ENCODE measurements around the gene MYL1. TPM values are rescaled to one million over a fixed set of nuclear protein-coding genes. Genes with fewer than 3 reads are reported as not detected.

The MYL1 gene
- total RNA-seq, 1 experiment from 2014 or later = not detected

DNA sequence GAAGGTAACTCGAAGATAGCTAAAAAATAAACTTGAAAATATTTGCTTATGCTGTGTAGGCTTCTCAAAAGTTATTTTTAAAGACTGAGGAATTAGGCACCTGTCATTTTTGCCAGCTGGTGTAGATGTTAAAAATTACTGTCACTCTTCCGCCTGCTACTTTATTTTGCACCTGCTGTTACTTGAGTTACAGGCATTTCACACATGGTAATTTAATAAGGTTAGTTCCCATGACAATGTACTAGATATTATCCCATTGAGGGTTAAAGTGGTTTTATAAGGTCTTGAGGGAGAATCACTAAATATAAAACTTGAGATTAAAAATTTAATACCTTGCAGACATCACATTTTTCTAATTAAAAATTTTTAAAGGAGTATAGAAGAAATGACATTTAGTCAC, 26.6 kb downstream of the MYL1 start:
- Histone ChIP-seq H4K20me1 (ENCODE audit: insufficient read depth, low read depth, low read length) (no peaks in the 10 kb centered on the region), H3K36me3 (ENCODE audit: insufficient read depth, low read length) (no peaks in the 10 kb centered on the region), H3K9ac (ENCODE audit: low read length) (no peak overlapping the region), H3K27ac (ENCODE audit: low read length) (no peak overlapping the region), H3K4me1 (ENCODE audit: low read length) (no peaks in the 10 kb centered on the region), H3K9me3 (ENCODE audit: low read length) (no peaks in the 10 kb centered on the region), H3K4me2 (ENCODE audit: low read depth, low read length, poor library complexity, severe bottlenecking) (no peak overlapping the region), H3K27me3 (ENCODE audit: low read length) (no peaks in the 10 kb centered on the region), H2AFZ (ENCODE audit: low read length) (no peak overlapping the region), H3K4me3 (ENCODE audit: low read length) (no peak overlapping the region), H3K9me2 (replicated peaks; ENCODE audit: insufficient read depth, low read length) (no peaks in the 10 kb centered on the region), H3K79me2 (ENCODE audit: low read length) (no peaks in the 10 kb centered on the region)
- DNase-seq = no peak

DNA sequence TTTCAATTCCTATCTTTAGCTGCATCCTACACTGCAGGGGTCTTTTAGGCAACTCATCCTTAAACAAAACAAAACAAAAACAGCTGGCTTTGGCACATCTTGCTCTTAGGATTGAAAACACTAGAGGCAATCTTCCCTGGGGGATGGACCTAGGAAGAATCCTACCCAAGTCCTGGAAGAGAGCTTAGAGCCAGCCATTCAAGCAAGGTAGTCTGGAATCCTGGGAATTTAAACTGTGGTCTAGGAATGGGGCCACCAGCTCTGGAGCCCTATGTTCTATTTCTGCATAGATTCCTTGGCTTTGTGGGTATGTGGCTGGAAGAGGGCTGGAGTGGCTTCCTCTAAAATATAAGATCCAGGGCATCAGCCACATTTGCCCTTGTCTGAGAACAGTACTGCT, 27.7 kb downstream of the MYL1 start:
- Histone ChIP-seq H4K20me1 (ENCODE audit: insufficient read depth, low read depth, low read length) (no peaks in the 10 kb centered on the region), H3K36me3 (ENCODE audit: insufficient read depth, low read length) (no peaks in the 10 kb centered on the region), H2AFZ (ENCODE audit: low read length) (no peak overlapping the region), H3K27ac (ENCODE audit: low read length) (no peak overlapping the region), H3K27me3 (ENCODE audit: low read length) (no peaks in the 10 kb centered on the region), H3K4me1 (ENCODE audit: low read length) (no peaks in the 10 kb centered on the region), H3K79me2 (ENCODE audit: low read length) (no peaks in the 10 kb centered on the region), H3K4me3 (ENCODE audit: low read length) (no peak overlapping the region), H3K9me2 (replicated peaks; ENCODE audit: insufficient read depth, low read length) (no peaks in the 10 kb centered on the region), H3K4me2 (ENCODE audit: low read depth, low read length, poor library complexity, severe bottlenecking) (no peak overlapping the region), H3K9me3 (ENCODE audit: low read length) (no peaks in the 10 kb centered on the region), H3K9ac (ENCODE audit: low read length) (no peak overlapping the region)
- no peak for DNase-seq

DNA sequence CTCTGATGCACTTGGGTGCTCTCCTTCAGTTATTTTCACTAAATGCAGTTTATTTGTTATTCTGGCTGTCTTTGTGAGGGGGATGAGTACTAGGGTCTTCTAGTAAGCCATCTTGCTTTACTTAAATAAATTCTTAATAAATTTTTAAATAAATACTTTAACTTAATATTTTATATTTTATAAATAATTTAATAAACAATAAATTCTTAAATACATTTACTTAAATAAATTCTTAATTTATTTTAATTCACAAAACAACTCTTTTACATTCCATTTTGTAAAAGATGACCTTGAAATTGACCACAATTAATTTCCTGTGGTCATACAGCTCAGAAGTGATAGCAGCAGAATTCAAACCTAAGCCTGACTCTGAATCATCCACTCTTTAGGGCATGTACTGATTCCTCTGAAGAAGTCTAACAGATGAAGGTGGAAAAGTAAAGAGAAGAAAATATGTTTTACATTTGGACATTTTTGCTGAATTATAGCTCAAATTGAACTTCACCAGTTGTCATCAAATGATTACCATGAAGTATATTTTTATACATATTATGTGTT, 28.8 kb downstream of the MYL1 start:
- no peaks in the 10 kb centered on the region for H3K9me2 ChIP-seq (replicated peaks; ENCODE audit: insufficient read depth, low read length)

DNA sequence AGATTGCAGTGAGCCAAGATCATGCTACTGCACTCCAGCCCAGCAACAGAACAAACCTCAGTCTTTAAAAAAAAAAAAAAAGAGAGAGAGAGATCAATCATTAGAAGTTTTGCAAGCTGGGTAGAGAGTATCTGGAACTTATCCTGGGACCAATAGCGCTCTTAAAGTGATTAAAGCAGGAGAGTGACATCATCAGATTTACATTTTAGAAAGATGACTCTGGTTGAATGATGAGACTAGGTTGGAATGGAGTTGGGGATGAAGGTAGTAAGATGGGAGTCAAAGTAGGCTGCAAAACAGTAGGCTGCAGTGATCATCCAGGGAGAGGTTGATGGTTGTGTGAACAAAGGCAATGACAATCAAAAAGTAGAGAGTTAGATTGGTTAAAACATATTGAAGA, 37.8 kb downstream of the MYL1 start:
- Histone ChIP-seq H3K9ac (ENCODE audit: low read length) (no peak overlapping the region), H3K27ac (ENCODE audit: low read length) (no peak overlapping the region), H3K9me2 (replicated peaks; ENCODE audit: insufficient read depth, low read length) (no peaks in the 10 kb centered on the region), H2AFZ (ENCODE audit: low read length) (no peak overlapping the region), H3K36me3 (ENCODE audit: insufficient read depth, low read length) (no peaks in the 10 kb centered on the region), H3K9me3 (ENCODE audit: low read length) (no peaks in the 10 kb centered on the region), H3K27me3 (ENCODE audit: low read length) (no peaks in the 10 kb centered on the region), H3K4me2 (ENCODE audit: low read depth, low read length, poor library complexity, severe bottlenecking) (no peak overlapping the region), H3K4me3 (ENCODE audit: low read length) (no peak overlapping the region), H3K4me1 (ENCODE audit: low read length) (no peaks in the 10 kb centered on the region), H4K20me1 (ENCODE audit: insufficient read depth, low read depth, low read length) (no peaks in the 10 kb centered on the region), H3K79me2 (ENCODE audit: low read length) (no peaks in the 10 kb centered on the region)
- DNase-seq = no peak

More for the DNA sequence above, 28.8 kb downstream of the MYL1 start:
- Histone ChIP-seq H2AFZ (ENCODE audit: low read length) (no peak overlapping the region), H3K9ac (ENCODE audit: low read length) (no peak overlapping the region), H3K4me2 (ENCODE audit: low read depth, low read length, poor library complexity, severe bottlenecking) (no peak overlapping the region), H3K36me3 (ENCODE audit: insufficient read depth, low read length) (no peaks in the 10 kb centered on the region), H3K27me3 (ENCODE audit: low read length) (no peaks in the 10 kb centered on the region), H3K4me1 (ENCODE audit: low read length) (no peaks in the 10 kb centered on the region), H3K27ac (ENCODE audit: low read length) (no peak overlapping the region), H4K20me1 (ENCODE audit: insufficient read depth, low read depth, low read length) (no peaks in the 10 kb centered on the region), H3K9me3 (ENCODE audit: low read length) (no peaks in the 10 kb centered on the region), H3K4me3 (ENCODE audit: low read length) (no peak overlapping the region), H3K79me2 (ENCODE audit: low read length) (no peaks in the 10 kb centered on the region)
- no peak for DNase-seq

DNA sequence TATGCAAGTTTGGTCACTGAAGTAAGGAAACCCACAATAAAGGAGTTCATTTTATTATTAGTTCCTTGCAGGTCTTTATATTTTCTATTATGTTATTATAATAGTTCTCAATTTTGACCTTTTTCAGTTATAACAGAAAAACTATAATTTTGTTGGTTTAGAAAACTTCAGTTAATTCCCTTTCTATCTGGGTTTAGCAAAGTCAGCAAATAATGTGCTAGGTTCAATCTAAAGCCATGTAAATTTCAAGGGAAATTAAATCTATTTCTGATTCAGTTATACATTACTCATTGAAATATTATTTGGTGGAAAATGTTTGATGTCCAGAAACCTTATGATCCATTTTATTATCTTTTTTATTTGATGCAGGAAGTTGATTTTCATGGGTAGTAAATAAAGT, 43.7 kb downstream of the MYL1 start:
- Histone ChIP-seq H3K9me3 (ENCODE audit: low read length) (no peaks in the 10 kb centered on the region), H3K4me3 (ENCODE audit: low read length) (no peak overlapping the region), H3K4me2 (ENCODE audit: low read depth, low read length, poor library complexity, severe bottlenecking) (no peak overlapping the region), H3K9me2 (replicated peaks; ENCODE audit: insufficient read depth, low read length) (no peaks in the 10 kb centered on the region), H3K79me2 (ENCODE audit: low read length) (no peaks in the 10 kb centered on the region), H3K27me3 (ENCODE audit: low read length) (no peaks in the 10 kb centered on the region), H3K4me1 (ENCODE audit: low read length) (no peaks in the 10 kb centered on the region), H3K9ac (ENCODE audit: low read length) (no peak overlapping the region), H3K36me3 (ENCODE audit: insufficient read depth, low read length) (no peaks in the 10 kb centered on the region), H4K20me1 (ENCODE audit: insufficient read depth, low read depth, low read length) (no peaks in the 10 kb centered on the region), H3K27ac (ENCODE audit: low read length) (no peak overlapping the region), H2AFZ (ENCODE audit: low read length) (no peak overlapping the region)
- DNase-seq = no peak

DNA sequence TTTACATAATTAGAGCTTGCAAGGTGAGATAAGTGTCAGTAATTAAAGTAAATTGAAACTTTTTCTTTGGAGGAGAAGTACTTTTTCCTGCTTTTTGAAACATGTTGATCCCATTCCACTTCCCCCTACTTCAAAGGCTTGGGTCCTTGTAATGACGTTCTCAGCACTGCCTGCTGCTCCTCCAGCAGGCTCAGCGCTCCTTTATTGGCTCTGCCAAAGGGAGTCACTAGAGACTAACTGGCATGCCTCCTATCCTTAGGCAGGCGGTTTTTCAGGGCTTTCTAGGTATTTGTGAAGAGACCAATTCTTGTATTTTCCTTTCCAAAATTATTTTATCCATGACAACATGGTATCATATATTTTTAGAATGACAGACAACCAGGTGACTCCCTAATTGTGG, 45.8 kb downstream of the MYL1 start:
- Histone ChIP-seq H3K4me3 (ENCODE audit: low read length) (no peak overlapping the region), H3K9me2 (replicated peaks; ENCODE audit: insufficient read depth, low read length) (no peaks in the 10 kb centered on the region), H2AFZ (ENCODE audit: low read length) (no peak overlapping the region), H3K79me2 (ENCODE audit: low read length) (no peaks in the 10 kb centered on the region), H3K27ac (ENCODE audit: low read length) (no peak overlapping the region), H4K20me1 (ENCODE audit: insufficient read depth, low read depth, low read length) (no peaks in the 10 kb centered on the region), H3K36me3 (ENCODE audit: insufficient read depth, low read length) (no peaks in the 10 kb centered on the region), H3K4me1 (ENCODE audit: low read length) (no peaks in the 10 kb centered on the region), H3K9ac (ENCODE audit: low read length) (no peak overlapping the region), H3K4me2 (ENCODE audit: low read depth, low read length, poor library complexity, severe bottlenecking) (no peak overlapping the region), H3K27me3 (ENCODE audit: low read length) (no peaks in the 10 kb centered on the region), H3K9me3 (ENCODE audit: low read length) (no peaks in the 10 kb centered on the region)
- DNase-seq = no peak

DNA sequence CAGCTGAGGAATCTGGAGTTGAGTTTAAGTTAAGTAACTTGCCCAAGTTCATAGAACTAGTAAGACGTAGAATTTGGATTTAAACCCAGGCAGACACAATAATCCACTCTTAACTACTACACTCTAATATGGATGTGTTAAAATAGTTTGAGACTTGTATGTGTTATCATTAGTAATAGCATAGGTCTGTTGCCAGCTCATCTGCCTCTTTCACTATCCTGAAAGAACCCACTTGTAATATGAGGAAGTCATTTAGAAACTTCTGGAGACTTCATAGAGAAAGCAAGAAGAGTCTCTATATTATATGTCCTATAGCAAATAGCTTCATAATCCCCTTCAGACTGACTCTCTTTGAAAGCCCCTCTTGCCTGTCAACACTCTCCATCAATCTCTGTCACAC, 46.7 kb downstream of the MYL1 start:
- no peaks in the 10 kb centered on the region for H3K79me2 ChIP-seq (ENCODE audit: low read length)
- no peak overlapping the region for H3K27ac ChIP-seq (ENCODE audit: low read length)
- DNase-seq = no peak
- H3K9me3 ChIP-seq (ENCODE audit: low read length) = no peaks in the 10 kb centered on the region
- H3K9me2 ChIP-seq (replicated peaks; ENCODE audit: insufficient read depth, low read length) = no peaks in the 10 kb centered on the region
- H3K4me2 ChIP-seq (ENCODE audit: low read depth, low read length, poor library complexity, severe bottlenecking) = no peak overlapping the region
- H3K4me3 ChIP-seq (ENCODE audit: low read length) = no peak overlapping the region
- no peaks in the 10 kb centered on the region for H4K20me1 ChIP-seq (ENCODE audit: insufficient read depth, low read depth, low read length)
- H3K36me3 ChIP-seq (ENCODE audit: insufficient read depth, low read length) = no peaks in the 10 kb centered on the region
- H3K4me1 ChIP-seq (ENCODE audit: low read length) = no peaks in the 10 kb centered on the region
- H3K27me3 ChIP-seq (ENCODE audit: low read length) = no peaks in the 10 kb centered on the region
- no peak overlapping the region for H3K9ac ChIP-seq (ENCODE audit: low read length)
- no peak overlapping the region for H2AFZ ChIP-seq (ENCODE audit: low read length)

DNA sequence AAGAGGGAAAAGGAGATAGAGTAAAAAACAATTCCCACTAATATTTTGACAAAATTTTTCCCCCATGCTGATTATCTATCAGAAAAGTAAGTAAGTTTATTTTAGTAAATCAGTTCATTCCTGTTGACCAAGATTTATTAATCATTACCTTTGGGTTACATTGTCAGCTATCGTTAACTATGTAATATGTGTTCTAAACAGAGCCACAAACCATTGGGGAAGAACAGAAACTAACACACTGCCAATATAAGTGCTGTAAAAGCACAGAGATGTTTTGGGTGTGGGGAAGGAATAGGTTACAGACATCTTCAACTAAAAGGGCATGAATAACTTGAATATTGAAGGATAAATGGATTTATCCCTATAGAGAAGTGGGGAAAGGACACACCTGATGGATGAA, 47.3 kb downstream of the MYL1 start:
- no peak overlapping the region for H3K4me3 ChIP-seq (ENCODE audit: low read length)
- no peaks in the 10 kb centered on the region for H3K36me3 ChIP-seq (ENCODE audit: insufficient read depth, low read length)
- H3K4me1 ChIP-seq (ENCODE audit: low read length) = no peaks in the 10 kb centered on the region
- no peaks in the 10 kb centered on the region for H4K20me1 ChIP-seq (ENCODE audit: insufficient read depth, low read depth, low read length)
- no peaks in the 10 kb centered on the region for H3K79me2 ChIP-seq (ENCODE audit: low read length)
- H3K9me3 ChIP-seq (ENCODE audit: low read length) = no peaks in the 10 kb centered on the region
- DNase-seq = no peak
- H3K27ac ChIP-seq (ENCODE audit: low read length) = no peak overlapping the region
- no peak overlapping the region for H2AFZ ChIP-seq (ENCODE audit: low read length)
- H3K9me2 ChIP-seq (replicated peaks; ENCODE audit: insufficient read depth, low read length) = no peaks in the 10 kb centered on the region
- H3K27me3 ChIP-seq (ENCODE audit: low read length) = no peaks in the 10 kb centered on the region
- H3K4me2 ChIP-seq (ENCODE audit: low read depth, low read length, poor library complexity, severe bottlenecking) = no peak overlapping the region
- H3K9ac ChIP-seq (ENCODE audit: low read length) = no peak overlapping the region

DNA sequence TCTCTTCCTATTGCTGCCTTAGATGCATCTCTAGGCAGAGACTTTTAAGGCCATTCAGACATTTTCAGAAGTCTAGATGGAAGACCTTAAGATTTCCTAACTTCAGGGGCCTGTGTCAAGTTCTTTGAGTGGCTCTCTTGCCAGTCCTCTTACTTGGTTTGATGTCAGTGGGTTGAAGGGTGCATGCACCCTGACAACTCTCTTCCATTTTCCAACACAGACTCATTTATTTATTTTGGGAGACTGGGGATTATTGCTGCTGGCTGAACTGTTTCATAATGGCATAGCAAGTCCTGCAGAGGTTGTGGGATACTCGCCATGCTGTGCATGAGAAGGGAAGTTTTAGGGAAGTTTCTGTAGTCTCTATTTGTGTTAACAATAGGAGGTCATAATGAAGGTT, 50.7 kb downstream of the MYL1 start:
- Histone ChIP-seq H3K36me3 (ENCODE audit: insufficient read depth, low read length) (no peaks in the 10 kb centered on the region), H3K27ac (ENCODE audit: low read length) (no peak overlapping the region), H3K9me3 (ENCODE audit: low read length) (no peaks in the 10 kb centered on the region), H4K20me1 (ENCODE audit: insufficient read depth, low read depth, low read length) (no peaks in the 10 kb centered on the region), H3K27me3 (ENCODE audit: low read length) (no peaks in the 10 kb centered on the region), H3K4me2 (ENCODE audit: low read depth, low read length, poor library complexity, severe bottlenecking) (no peak overlapping the region), H3K9me2 (replicated peaks; ENCODE audit: insufficient read depth, low read length) (no peaks in the 10 kb centered on the region), H3K9ac (ENCODE audit: low read length) (no peak overlapping the region), H3K4me3 (ENCODE audit: low read length) (no peak overlapping the region), H3K79me2 (ENCODE audit: low read length) (no peaks in the 10 kb centered on the region), H2AFZ (ENCODE audit: low read length) (no peak overlapping the region), H3K4me1 (ENCODE audit: low read length) (no peaks in the 10 kb centered on the region)
- DNase-seq = no peak

All from Karpas-422 (cell line).